HepG2 (cell line): ENCODE measurements around the gene SLC12A5. TPM values are rescaled to one million over a fixed set of nuclear protein-coding genes. Genes with fewer than 3 reads are reported as not detected.

Source experiments
- ARNTL ChIP-seq: sonication (generic); formaldehyde crosslinking; IDR thresholded peaks from 2 replicates; pipeline ENCODE4 v1.4.0; 2020; ENCODE audit warnings: mild to moderate bottlenecking, missing genetic modification reagents
- ESRRA ChIP-seq: sonication (generic); formaldehyde crosslinking; IDR thresholded peaks from 2 replicates; pipeline ENCODE4 v1.5.1; 2020; ENCODE audit warnings: mild to moderate bottlenecking, low read depth, missing genetic modification reagents
- FOSL1 ChIP-seq: sonication (generic); formaldehyde crosslinking; IDR thresholded peaks from 2 replicates; pipeline ENCODE4 v1.9.0; 2021; ENCODE audit warnings: missing genetic modification reagents, borderline replicate concordance
- GPN1 ChIP-seq: sonication (generic); formaldehyde crosslinking; IDR thresholded peaks from 2 replicates; pipeline ENCODE4 v1.5.1; 2020; ENCODE audit warnings: missing genetic modification reagents, borderline replicate concordance
- HIVEP1 ChIP-seq: sonication (generic); formaldehyde crosslinking; IDR thresholded peaks from 2 replicates; pipeline ENCODE4 v1.4.0; 2020; ENCODE audit warnings: mild to moderate bottlenecking, missing genetic modification reagents
- HNRNPH1 ChIP-seq: fragments of 200-400 bp; formaldehyde crosslinking; optimal IDR thresholded peaks from 2 replicates; pipeline ENCODE3; 2017; ENCODE audit warnings: mild to moderate bottlenecking, low read depth, low read length
- HOXD1 ChIP-seq: sonication (generic); formaldehyde crosslinking; IDR thresholded peaks from 2 replicates; pipeline ENCODE4 v1.5.0; 2020; ENCODE audit warnings: missing genetic modification reagents
- MAFF ChIP-seq: IDR thresholded peaks from 2 replicates; pipeline ENCODE4 v1.6.1; 2011; ENCODE audit warnings: low read depth, low read length, improper control_type of control experiment
- MAZ ChIP-seq, 2 experiments: sonication (generic) in 1 of 2; formaldehyde crosslinking in 1 of 2; IDR thresholded peaks; 2 replicates each; pipeline versions ENCODE4 v1.5.0 to v1.6.1; 2012 to 2020; ENCODE audit warnings: low read depth in 2 of 2, mild to moderate bottlenecking in 2 of 2, borderline replicate concordance in 1 of 2, improper control_type of control experiment in 1 of 2, low read length in 1 of 2, missing genetic modification reagents in 1 of 2, moderate library complexity in 1 of 2
- MYC ChIP-seq: sonication (generic); formaldehyde crosslinking; IDR thresholded peaks from 2 replicates; pipeline ENCODE4 v1.9.0; 2021; ENCODE audit warnings: missing genetic modification reagents, borderline replicate concordance
- NCOA1 ChIP-seq: sonication (generic); formaldehyde crosslinking; IDR thresholded peaks from 2 replicates; pipeline ENCODE4 v1.9.0; 2021; ENCODE audit warnings: missing genetic modification reagents
- NFATC3 ChIP-seq: sonication (generic); formaldehyde crosslinking; IDR thresholded peaks from 2 replicates; pipeline ENCODE4 v1.5.1; 2020; ENCODE audit warnings: mild to moderate bottlenecking, missing genetic modification reagents
- NFRKB ChIP-seq: fragments of 450-650 bp; IDR thresholded peaks from 2 replicates; pipeline ENCODE4 v1.6.1; 2017
- NFYC ChIP-seq: IDR thresholded peaks from 2 replicates; pipeline ENCODE4 v1.6.1; 2016; ENCODE audit warnings: missing genetic modification reagents, missing compliant biosample characterization
- RXRA ChIP-seq: sonication (generic); formaldehyde crosslinking; IDR thresholded peaks from 2 replicates; pipeline ENCODE4 v1.5.1; 2020; ENCODE audit warnings: missing genetic modification reagents
- SETDB1 ChIP-seq: sonication (generic); formaldehyde crosslinking; IDR thresholded peaks from 2 replicates; pipeline ENCODE4 v1.5.1; 2020; ENCODE audit warnings: missing genetic modification reagents, mild to moderate bottlenecking, borderline replicate concordance
- SIN3B ChIP-seq: fragments of 150-350 bp; IDR thresholded peaks from 2 replicates; pipeline ENCODE4 v1.6.1; 2014; ENCODE audit warnings: low read length
- SMC3 ChIP-seq: IDR thresholded peaks from 2 replicates; pipeline ENCODE4 v1.6.1; 2011; ENCODE audit warnings: low read length, improper control_type of control experiment
- SMYD3 ChIP-seq: sonication (generic); formaldehyde crosslinking; IDR thresholded peaks from 2 replicates; pipeline ENCODE4 v1.8.1; 2023; ENCODE audit warnings: mild to moderate bottlenecking, missing genetic modification reagents
- SP5 ChIP-seq: IDR thresholded peaks from 2 replicates; pipeline ENCODE4 v1.6.1; 2016; ENCODE audit warnings: low read depth, borderline replicate concordance
- TCF7 ChIP-seq: sonication (generic); IDR thresholded peaks from 2 replicates; pipeline ENCODE4 v1.6.1; 2016; ENCODE audit warnings: antibody characterized with exemption, low read depth
- THAP11 ChIP-seq: IDR thresholded peaks from 2 replicates; pipeline ENCODE4 v1.6.1; 2016; ENCODE audit warnings: missing biosample characterization, missing genetic modification reagents
- YY1 ChIP-seq: IDR thresholded peaks from 2 replicates; pipeline ENCODE4 v1.6.1; 2011; ENCODE audit warnings: low read length, low read depth, moderate library complexity, mild to moderate bottlenecking; ENCODE audit not compliant: insufficient read depth, insufficient replicate concordance
- ZBTB3 ChIP-seq: sonication (generic); formaldehyde crosslinking; IDR thresholded peaks from 2 replicates; pipeline ENCODE4 v1.4.0; 2020; ENCODE audit warnings: low read depth, mild to moderate bottlenecking, moderate library complexity, missing genetic modification reagents, borderline replicate concordance
- ZFP41 ChIP-seq: sonication (generic); formaldehyde crosslinking; IDR thresholded peaks from 2 replicates; pipeline ENCODE4 v1.4.0; 2020; ENCODE audit warnings: mild to moderate bottlenecking, missing genetic modification reagents, borderline replicate concordance
- ZMAT3 ChIP-seq: sonication (generic); formaldehyde crosslinking; conservative IDR thresholded peaks from 2 replicates; pipeline ENCODE4 v1.7.0; 2021; ENCODE audit warnings: missing genetic modification reagents
- ZNF138 ChIP-seq: sonication (generic); formaldehyde crosslinking; IDR thresholded peaks from 2 replicates; pipeline ENCODE4 v1.5.0; 2020; ENCODE audit warnings: mild to moderate bottlenecking, low read depth, missing genetic modification reagents
- ZNF251 ChIP-seq: sonication (generic); formaldehyde crosslinking; IDR thresholded peaks from 2 replicates; pipeline ENCODE4 v1.9.0; 2021; ENCODE audit warnings: mild to moderate bottlenecking, missing genetic modification reagents
- ZNF747 ChIP-seq: sonication (generic); formaldehyde crosslinking; IDR thresholded peaks from 2 replicates; pipeline ENCODE4 v1.8.1; 2023; ENCODE audit warnings: missing genetic modification reagents, mild to moderate bottlenecking, borderline replicate concordance
- ZNF768 ChIP-seq: sonication (generic); formaldehyde crosslinking; IDR thresholded peaks from 2 replicates; pipeline ENCODE4 v1.4.0; 2020; ENCODE audit warnings: missing genetic modification reagents
- ZNF879 ChIP-seq: sonication (generic); formaldehyde crosslinking; IDR thresholded peaks from 2 replicates; pipeline ENCODE4 v1.8.1; 2023; ENCODE audit warnings: missing genetic modification reagents
- polyA plus RNA-seq, 8 experiments: library from polyadenylated mRNA; depleted of rRNA in 3 of 8; stranded (reverse) in 7 of 8; unstranded in 1 of 8; fragments of >200 nt; fragmentation: Illumina TruSeq in 4 of 8; extraction: Trizol in 4 of 8; gene quantifications; 2 replicates each; pipeline versions ENCODE4 v1.2.1 to v1.2.3, GENCODE V29; 2011 to 2016; ENCODE audit warnings: low read depth in 4 of 8, missing spikeins in 1 of 8, mixed read lengths in 1 of 8; ENCODE audit not compliant: insufficient read depth in 1 of 8
- total RNA-seq, 5 experiments: library from RNA; depleted of rRNA; stranded (reverse); fragments of >200 nt; fragmentation: Illumina TruSeq; extraction: Trizol; gene quantifications; 2 replicates each; pipeline ENCODE4 v1.2.3, GENCODE V29; 2016; ENCODE audit warnings: low read depth in 1 of 5
- TF ChIP-seq, protein P1 (sequence below): IDR thresholded peaks from 2 replicates; pipeline ENCODE4 v1.6.1; 2016; ENCODE audit warnings: missing compliant biosample characterization, missing genetic modification reagents, borderline replicate concordance
- TF ChIP-seq, protein P2 (sequence below): sonication (generic); formaldehyde crosslinking; IDR thresholded peaks from 2 replicates; pipeline ENCODE4 v1.5.0; 2020; ENCODE audit warnings: missing genetic modification reagents

SLC12A5 gene
- total and polyA plus RNA-seq, 2 of the 13 experiments (the other 11 are each of a cell fraction or from before 2014, with no cell fraction given): 4.3 to 5.4 TPM

GRCh38 chr20:46089167-46089416 is 60.1 kb downstream of the SLC12A5 start (continued):
- TF ChIP-seq MAFF (no peak), MYC (CRISPR knock-in tag) (no peak), ZNF879 (CRISPR knock-in tag) (0 out of 2 replicates have a peak, but pooled peaks have one; percentile 49), HOXD1 (CRISPR knock-in tag) (no peak; the same call in 1 of the 2 replicates), SP5 (CRISPR knock-in tag) (no peak), NCOA1 (no peak), SMYD3 (CRISPR knock-in tag) (no peak), ZBTB3 (no peak), SIN3B (no peak), FOSL1 (CRISPR knock-in tag) (no peak), NFATC3 (CRISPR knock-in tag) (no peak), ESRRA (CRISPR knock-in tag) (no peak), RXRA (CRISPR knock-in tag) (peak; percentile 44; the same call in 1 of the 2 replicates), GPN1 (0 out of 2 replicates have a peak, but pooled peaks have one; percentile 35), SMC3 (no peak), NFYC (no peak), NFRKB (no peak), ZNF138 (peak; percentile 77; the same call in 1 of the 2 replicates), ZMAT3 (no peak), SETDB1 (no peak), MAZ (IDR thresholded peaks at IDR 0.05; ENCODE audit: borderline replicate concordance, low read depth, low read length) (no peak; the same call in 1 of the 2 replicates), MAZ (CRISPR knock-in tag; IDR thresholded peaks at IDR 0.05; ENCODE audit: low read depth) (no peak), HNRNPH1 (no peak), ZNF251 (CRISPR knock-in tag) (no peak), HIVEP1 (no peak), ZFP41 (CRISPR knock-in tag) (no peak), TCF7 (no peak), ZNF768 (CRISPR knock-in tag) (no peak; the same call in 1 of the 2 replicates), ARNTL (CRISPR knock-in tag) (no peak; the same call in 1 of the 2 replicates), THAP11 (CRISPR knock-in tag) (no peak), ZNF747 (CRISPR knock-in tag) (peak; percentile 79; the same call in 1 of the 2 replicates), YY1 (no peak)
- TF ChIP-seq, protein P1, sequence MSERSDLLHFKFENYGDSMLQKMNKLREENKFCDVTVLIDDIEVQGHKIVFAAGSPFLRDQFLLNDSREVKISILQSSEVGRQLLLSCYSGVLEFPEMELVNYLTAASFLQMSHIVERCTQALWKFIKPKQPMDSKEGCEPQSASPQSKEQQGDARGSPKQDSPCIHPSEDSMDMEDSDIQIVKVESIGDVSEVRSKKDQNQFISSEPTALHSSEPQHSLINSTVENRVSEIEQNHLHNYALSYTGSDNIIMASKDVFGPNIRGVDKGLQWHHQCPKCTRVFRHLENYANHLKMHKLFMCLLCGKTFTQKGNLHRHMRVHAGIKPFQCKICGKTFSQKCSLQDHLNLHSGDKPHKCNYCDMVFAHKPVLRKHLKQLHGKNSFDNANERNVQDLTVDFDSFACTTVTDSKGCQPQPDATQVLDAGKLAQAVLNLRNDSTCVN (CRISPR knock-in tag): no peak
- TF ChIP-seq, protein P2, sequence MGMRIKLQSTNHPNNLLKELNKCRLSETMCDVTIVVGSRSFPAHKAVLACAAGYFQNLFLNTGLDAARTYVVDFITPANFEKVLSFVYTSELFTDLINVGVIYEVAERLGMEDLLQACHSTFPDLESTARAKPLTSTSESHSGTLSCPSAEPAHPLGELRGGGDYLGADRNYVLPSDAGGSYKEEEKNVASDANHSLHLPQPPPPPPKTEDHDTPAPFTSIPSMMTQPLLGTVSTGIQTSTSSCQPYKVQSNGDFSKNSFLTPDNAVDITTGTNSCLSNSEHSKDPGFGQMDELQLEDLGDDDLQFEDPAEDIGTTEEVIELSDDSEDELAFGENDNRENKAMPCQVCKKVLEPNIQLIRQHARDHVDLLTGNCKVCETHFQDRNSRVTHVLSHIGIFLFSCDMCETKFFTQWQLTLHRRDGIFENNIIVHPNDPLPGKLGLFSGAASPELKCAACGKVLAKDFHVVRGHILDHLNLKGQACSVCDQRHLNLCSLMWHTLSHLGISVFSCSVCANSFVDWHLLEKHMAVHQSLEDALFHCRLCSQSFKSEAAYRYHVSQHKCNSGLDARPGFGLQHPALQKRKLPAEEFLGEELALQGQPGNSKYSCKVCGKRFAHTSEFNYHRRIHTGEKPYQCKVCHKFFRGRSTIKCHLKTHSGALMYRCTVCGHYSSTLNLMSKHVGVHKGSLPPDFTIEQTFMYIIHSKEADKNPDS (CRISPR knock-in tag): no peak
